ACHN (cell line): ENCODE results near the gene CTBP2.

Source experiments
- DNase-seq: peaks from one replicate; pipeline ENCODE4 v3.0.0-alpha.2; 2015
- in situ Hi-C: cut with HindIII; loops from 2 replicates; pipeline ENCODE4 v1.10.0; 2017; ENCODE audit warnings: low sequenced_read_pairs, low pct_ligation_motif_present, low pct_unique_long_range_greater_than_20kb

CTBP2 gene

GRCh38 chr10:125149036-125149679 is 11.2 kb downstream of the CTBP2 start:
- in situ Hi-C loops = no loop called here
- peak; percentile 87 for DNase-seq

- in situ Hi-C loops = no loop called here
- no peak for DNase-seq
Observed at GRCh38 chr10:125148528-125148927, 11.8 kb downstream of the CTBP2 start.

DNA sequence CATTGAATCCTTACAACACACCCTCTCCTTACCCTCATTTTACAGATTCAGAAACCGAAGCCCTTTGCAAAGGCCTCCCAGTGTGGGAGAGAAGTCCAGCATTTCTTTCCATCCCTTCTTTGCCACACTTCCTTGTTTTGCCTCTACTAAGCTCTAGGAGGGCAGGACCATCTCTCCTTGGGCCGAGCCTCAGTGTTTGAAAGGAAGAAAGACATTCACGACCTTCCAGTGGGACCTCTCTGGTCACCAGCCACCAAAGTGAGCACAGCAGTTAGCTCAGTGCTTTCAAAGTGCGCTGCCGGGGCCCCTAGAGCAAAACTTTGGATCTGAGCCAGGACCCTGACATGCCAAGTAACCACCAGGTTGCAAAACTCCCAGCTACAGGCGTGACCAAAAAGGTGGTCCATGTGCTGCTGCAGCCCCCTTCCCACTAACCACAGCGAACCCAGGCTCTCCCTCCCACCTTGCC is 12.4 kb downstream of the CTBP2 start:
- in situ Hi-C loops = no loop called here
- DNase-seq = no peak

- in situ Hi-C loops = no loop called here
- DNase-seq = peak; percentile 88
Observed at GRCh38 chr10:125146791-125147579, 13.4 kb downstream of the CTBP2 start.

- in situ Hi-C loops = no loop called here
- DNase-seq = no peak
Observed at GRCh38 chr10:125145636-125146035, 14.7 kb downstream of the CTBP2 start.

GRCh38 chr10:125144693-125145623 is 15.4 kb downstream of the CTBP2 start:
- no peak for DNase-seq
- in situ Hi-C loops = no loop called here

DNA sequence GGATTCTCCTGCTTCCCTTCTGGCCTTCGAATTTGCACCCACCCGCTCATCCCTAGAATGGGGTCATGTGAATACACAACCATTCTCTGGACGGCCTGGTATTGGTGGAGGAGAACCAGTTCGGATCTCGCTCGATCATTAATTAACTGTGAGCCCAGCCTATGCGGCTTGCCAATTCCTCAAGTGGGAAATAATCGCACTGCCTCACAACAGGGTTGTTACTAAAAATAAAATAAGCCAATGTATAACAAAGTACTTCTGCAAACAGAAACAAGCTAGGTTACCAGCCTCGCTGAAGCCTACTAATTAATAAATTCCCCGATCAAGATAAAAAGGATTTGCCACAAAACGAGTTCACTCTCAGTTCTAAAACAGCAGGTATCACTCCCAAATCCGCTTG is 16.2 kb downstream of the CTBP2 start:
- DNase-seq = no peak
- in situ Hi-C loops = no loop called here

- in situ Hi-C loops = no loop called here
- DNase-seq = no peak
Observed at GRCh38 chr10:125142946-125143345, 17.4 kb downstream of the CTBP2 start.

DNA sequence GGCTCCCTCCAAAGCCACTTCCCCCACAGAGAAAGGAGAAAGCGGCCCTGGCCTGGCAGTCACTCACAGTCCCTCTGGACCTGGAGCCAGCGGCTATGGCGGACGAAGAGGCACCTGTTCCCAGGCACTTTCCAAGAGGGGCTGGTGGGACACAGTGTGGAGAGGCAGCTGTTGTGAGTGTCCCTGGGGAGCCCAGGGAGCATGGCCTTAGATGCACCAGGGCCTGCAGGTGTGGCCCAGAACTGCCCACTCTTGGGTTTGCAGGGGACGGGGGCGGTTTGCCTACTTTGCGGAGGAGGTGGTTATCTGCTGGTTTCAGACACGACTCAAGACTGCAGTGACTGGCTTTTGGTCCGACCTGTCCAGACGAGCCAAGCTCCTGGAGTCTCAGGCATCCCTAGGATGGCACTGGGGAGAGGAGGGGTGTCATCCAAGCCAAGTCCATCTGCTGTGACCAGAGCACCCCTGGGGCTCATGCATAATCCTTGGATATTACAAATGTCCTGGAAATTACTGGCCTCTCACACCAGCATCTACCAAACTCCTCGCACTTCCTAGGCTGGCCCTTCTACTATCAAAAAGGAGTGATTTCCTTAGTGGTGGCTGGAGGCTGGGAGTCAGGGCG is 18.4 kb downstream of the CTBP2 start:
- DNase-seq = no peak
- in situ Hi-C loops = no loop called here

- DNase-seq = no peak
- in situ Hi-C loops = no loop called here
Observed at GRCh38 chr10:125141150-125141859, 19.1 kb downstream of the CTBP2 start.

DNA sequence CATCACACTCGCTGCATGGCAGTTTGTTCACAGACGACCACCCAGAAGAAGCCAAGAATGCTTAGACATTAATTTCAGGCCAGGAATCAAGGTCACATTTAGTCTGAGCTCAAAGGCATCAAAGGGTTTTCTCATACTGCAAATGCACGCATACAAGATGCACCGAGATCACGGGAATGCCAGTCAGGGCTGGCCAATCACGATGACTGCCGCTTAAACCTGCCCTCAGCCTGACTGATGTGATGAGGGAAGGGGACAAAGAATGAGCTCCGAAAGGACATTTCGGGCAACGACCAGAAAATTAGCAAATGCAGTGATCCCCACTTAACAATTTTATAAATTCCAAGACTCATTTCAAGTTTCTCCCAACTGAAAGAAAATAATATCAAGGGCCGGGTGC is 20.2 kb downstream of the CTBP2 start:
- in situ Hi-C loops = no loop called here

DNA sequence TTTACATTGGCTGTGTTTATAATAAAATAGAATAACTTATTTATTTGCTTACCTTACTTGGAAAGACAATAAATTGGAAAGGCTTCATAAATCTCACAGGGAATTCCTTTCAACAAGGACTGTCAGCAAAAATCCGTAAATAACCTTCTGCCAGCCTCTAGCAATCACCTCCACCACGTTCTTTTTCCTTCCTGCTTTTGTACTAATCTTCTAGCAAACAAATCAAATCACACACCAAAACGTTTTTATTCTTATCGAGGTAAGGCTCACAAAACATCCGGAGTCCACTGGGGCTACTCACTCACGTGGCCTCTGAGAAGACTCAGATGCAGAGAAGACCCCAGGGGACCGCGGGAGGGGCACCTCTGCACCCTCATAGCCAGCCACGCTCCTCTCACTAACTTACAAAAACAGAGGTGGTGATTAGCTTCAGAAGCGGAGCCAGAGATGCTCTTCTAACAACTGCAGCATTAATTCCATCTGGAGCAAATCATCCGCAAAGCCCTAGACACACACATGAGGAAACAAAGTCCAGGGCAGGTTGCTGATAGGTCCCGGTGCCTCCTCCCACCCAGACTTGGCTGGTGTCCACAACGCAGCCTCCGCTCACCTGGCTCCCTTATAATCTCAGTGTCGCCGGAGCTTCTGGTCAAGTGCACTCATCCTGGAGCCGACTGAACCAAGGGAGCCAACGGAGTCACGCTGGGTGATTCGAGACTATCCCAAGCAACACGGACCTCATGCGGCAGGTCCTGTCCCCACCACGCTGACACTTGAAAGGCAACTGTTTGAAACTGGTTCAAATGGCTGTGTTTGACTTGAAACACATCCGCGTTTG is 22.5 kb downstream of the CTBP2 start:
- no peak for DNase-seq
- in situ Hi-C loops = no loop called here

More for the DNA sequence above, 20.2 kb downstream of the CTBP2 start:
- no peak for DNase-seq

DNA sequence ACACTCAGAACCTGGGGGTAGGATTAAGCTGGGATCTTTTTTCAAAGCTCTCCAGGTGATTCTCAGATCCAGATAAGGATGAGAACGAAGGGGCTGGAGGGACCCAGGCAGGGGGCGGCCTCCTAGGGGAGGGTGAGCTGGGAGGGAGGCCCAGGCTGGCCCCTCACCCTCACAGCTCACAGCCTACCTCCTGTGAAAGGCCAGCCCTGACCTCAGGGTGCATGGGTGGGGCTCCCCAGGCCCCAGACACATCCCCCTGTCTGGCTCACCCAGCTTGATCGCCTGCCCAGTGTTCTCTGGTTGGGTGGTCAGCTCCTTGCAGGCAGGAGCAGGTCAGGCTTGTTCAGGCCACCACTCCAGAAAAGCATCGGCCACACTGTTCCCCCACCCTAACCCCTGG is 24.3 kb downstream of the CTBP2 start:
- no peak for DNase-seq
- in situ Hi-C loops = no loop called here

- no peak for DNase-seq
- in situ Hi-C loops = no loop called here
Observed at GRCh38 chr10:125135771-125136035, 24.7 kb downstream of the CTBP2 start.

DNA sequence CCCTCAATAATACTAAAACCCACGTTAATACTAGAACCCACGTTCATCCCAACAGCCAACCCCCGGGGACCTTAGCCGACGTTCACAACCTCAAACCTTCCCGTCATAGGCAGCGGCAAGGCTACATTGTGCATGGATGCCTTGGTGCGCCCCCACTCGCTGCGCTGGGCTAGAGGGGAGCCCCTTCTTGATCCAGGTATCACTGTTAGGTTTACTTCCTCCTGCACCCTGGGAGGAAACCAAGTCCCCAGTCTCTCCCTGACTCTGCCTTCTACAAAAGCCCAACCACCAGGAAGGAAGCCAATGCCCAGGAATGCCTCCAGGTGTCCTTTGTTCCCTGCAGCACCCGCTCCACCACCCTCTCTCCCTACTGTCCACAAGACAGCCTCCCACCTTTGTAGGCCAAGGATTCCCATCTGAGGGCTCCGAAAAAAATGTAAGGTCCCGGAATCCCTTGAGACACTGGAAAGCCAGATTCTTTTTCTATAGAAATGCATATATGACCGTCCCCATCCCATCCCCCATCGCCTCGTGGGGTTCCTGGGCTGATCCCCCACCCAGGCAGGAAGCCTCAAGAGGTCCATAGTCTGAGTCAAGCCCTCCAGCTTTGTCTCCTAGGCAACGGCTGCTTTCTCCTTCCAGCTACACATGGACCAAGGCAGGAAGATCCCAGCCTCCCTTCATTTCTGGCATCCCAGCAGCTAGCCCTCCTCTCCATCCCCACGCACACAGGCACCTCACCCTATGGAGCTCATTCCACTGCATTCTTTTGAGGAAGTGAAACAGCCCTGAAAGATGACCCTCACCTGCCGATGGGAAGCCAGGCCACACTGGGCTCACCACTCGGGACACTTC is 25.2 kb downstream of the CTBP2 start:
- in situ Hi-C loops = no loop called here
- DNase-seq = no peak

DNA sequence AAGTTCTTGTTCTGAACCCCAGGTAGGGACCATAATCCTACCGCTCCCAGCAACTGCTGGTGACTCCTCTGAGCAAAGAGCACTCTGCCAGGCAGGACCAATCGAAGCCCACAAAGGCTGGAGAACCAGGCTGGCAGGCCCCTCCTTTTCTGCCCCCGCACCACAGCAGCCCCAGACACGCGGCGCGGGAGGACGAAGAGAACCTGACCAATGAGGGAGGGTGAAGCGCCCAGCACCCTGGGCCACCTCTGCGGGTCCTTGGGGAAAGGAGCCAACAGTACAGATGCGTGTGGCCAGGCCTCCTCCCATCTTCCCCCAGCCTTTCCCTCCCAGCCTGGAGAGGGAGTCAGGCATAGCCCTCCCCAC is 25.9 kb downstream of the CTBP2 start:
- in situ Hi-C loops = no loop called here
- no peak for DNase-seq
